HG03103 (cell line): ENCODE results near the gene WNT10A.

ENCODE experiments used
- ATAC-seq: cut with Tn5 transposase; IDR thresholded peaks from one replicate; pipeline ENCODE4 v1.9.1; 2021; ENCODE audit warnings: low read depth; ENCODE audit not compliant: unreplicated experiment

Gene WNT10A

GRCh38 chr2:218891275-218892135 is 10.9 kb downstream of the WNT10A start:
- no peak for ATAC-seq

GRCh38 chr2:218892693-218893348 is 12.2 kb downstream of the WNT10A start:
- peak; percentile 42 for ATAC-seq

GRCh38 chr2:218893349-218894150 is 12.9 kb downstream of the WNT10A start:
- no peak for ATAC-seq

GRCh38 chr2:218894151-218894879 is 13.7 kb downstream of the WNT10A start:
- no peak for ATAC-seq

GRCh38 chr2:218894880-218895157 is 14.2 kb downstream of the WNT10A start:
- ATAC-seq: no peak

GRCh38 chr2:218895326-218895725 is 14.7 kb downstream of the WNT10A start:
- no peak for ATAC-seq

GRCh38 chr2:218895759-218896500 is 15.3 kb downstream of the WNT10A start:
- peak; percentile 8 for ATAC-seq

GRCh38 chr2:218896501-218897393 is 16.1 kb downstream of the WNT10A start:
- peak; percentile 39 for ATAC-seq

- ATAC-seq: no peak
Measured at GRCh38 chr2:218897394-218898108, 16.9 kb downstream of the WNT10A start.

- ATAC-seq: no peak
Measured at GRCh38 chr2:218898109-218898878, 17.6 kb downstream of the WNT10A start.

GRCh38 chr2:218899147-218899546 is 18.5 kb downstream of the WNT10A start:
- ATAC-seq: no peak

GRCh38 chr2:218902427-218902826 is 21.8 kb downstream of the WNT10A start:
- ATAC-seq: no peak

GRCh38 chr2:218904176-218904575 is 23.5 kb downstream of the WNT10A start:
- ATAC-seq: no peak

GRCh38 chr2:218908721-218909619 is 28.3 kb downstream of the WNT10A start:
- peak; percentile 86 for ATAC-seq

- no peak for ATAC-seq
Measured at GRCh38 chr2:218910741-218911140, 30.1 kb downstream of the WNT10A start.

- ATAC-seq: no peak
Measured at GRCh38 chr2:218920504-218920903, 39.9 kb downstream of the WNT10A start.

GRCh38 chr2:218924757-218925156 is 44.1 kb downstream of the WNT10A start:
- ATAC-seq: no peak
